Measurements from ENCODE around the gene EFNA2. TPM values are rescaled to one million over a fixed set of nuclear protein-coding genes. Genes with fewer than 3 reads are reported as not detected.

Gene EFNA2
- total RNA-seq, 1 donor from 2014 or later = 3.8 TPM

DNA sequence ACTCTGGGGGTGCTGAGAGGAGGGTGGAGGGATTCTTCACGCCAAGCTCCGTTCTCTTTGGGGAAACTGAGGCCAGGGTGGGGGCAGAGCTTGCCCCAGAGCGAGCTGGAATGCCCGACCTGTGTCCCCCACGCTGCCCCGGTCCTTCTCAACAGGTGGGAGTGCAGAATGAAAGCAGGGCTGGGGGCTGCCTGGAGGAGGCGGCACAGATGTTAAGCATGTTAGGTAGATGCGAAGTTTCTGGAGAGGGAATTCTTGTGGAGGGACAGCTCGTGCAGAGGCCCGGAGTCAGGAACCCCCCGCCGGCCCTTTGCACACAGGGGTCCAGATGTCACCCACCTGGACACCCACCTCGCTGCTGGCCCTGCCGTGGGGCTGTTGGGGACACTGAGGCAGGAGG, 9.0 kb downstream of the EFNA2 start:
- Mint-ChIP-seq H3K9me3 (ENCODE audit: unreplicated experiment) (no peaks in the 10 kb centered on the region), H3K4me1 (ENCODE audit: unreplicated experiment) (no peaks in the 10 kb centered on the region), H3K27me3 (ENCODE audit: unreplicated experiment) (no peaks in the 10 kb centered on the region), H3K27ac (ENCODE audit: unreplicated experiment) (no peak overlapping the region), H3K36me3 (ENCODE audit: unreplicated experiment) (no peaks in the 10 kb centered on the region), H3K4me3 (ENCODE audit: unreplicated experiment) (no peak overlapping the region)
- TF ChIP-seq, protein P1, sequence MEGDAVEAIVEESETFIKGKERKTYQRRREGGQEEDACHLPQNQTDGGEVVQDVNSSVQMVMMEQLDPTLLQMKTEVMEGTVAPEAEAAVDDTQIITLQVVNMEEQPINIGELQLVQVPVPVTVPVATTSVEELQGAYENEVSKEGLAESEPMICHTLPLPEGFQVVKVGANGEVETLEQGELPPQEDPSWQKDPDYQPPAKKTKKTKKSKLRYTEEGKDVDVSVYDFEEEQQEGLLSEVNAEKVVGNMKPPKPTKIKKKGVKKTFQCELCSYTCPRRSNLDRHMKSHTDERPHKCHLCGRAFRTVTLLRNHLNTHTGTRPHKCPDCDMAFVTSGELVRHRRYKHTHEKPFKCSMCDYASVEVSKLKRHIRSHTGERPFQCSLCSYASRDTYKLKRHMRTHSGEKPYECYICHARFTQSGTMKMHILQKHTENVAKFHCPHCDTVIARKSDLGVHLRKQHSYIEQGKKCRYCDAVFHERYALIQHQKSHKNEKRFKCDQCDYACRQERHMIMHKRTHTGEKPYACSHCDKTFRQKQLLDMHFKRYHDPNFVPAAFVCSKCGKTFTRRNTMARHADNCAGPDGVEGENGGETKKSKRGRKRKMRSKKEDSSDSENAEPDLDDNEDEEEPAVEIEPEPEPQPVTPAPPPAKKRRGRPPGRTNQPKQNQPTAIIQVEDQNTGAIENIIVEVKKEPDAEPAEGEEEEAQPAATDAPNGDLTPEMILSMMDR (IDR thresholded peaks at IDR 0.05) = no peak
- no peak for DNase-seq (ENCODE audit: extremely low spot score, unreplicated experiment)

DNA sequence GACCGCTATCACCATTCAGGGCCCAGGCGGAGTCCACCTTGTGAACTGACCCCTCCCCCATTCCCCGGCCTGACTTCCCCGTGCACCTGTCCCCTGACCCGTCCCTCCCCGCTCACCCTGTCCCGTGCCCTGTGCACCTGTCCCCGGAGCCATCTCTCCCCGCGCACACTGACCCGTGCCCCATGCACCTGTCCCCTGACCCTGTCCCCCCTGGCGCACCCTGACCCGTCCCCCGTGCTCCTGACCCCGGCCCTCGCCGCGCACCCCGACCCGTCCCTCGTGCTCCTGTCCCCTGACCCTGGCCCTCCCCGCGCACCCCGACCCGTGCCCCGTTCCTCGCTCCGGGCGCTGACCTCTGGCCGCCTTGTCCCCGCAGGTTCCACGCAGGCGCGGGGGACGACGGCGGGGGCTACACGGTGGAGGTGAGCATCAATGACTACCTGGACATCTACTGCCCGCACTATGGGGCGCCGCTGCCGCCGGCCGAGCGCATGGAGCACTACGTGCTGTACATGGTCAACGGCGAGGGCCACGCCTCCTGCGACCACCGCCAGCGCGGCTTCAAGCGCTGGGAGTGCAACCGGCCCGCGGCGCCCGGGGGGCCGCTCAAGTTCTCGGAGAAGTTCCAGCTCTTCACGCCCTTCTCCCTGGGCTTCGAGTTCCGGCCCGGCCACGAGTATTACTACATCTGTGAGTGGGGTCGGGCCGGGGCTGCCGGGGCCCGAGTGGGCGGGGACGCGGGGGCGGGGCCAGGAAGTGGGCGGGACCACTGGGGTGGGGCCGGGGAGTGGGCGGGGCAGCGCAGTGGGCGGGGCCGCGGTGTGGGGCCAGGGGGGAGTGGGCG, 9.7 kb downstream of the EFNA2 start:
- Mint-ChIP-seq H3K4me3 (ENCODE audit: unreplicated experiment) (no peak overlapping the region), H3K4me1 (ENCODE audit: unreplicated experiment) (no peaks in the 10 kb centered on the region), H3K27ac (ENCODE audit: unreplicated experiment) (no peak overlapping the region), H3K27me3 (ENCODE audit: unreplicated experiment) (no peaks in the 10 kb centered on the region), H3K9me3 (ENCODE audit: unreplicated experiment) (no peaks in the 10 kb centered on the region), H3K36me3 (ENCODE audit: unreplicated experiment) (no peaks in the 10 kb centered on the region)
- no peak for DNase-seq (ENCODE audit: extremely low spot score, unreplicated experiment)
- TF ChIP-seq, protein P1 (IDR thresholded peaks at IDR 0.05) = no peak

DNA sequence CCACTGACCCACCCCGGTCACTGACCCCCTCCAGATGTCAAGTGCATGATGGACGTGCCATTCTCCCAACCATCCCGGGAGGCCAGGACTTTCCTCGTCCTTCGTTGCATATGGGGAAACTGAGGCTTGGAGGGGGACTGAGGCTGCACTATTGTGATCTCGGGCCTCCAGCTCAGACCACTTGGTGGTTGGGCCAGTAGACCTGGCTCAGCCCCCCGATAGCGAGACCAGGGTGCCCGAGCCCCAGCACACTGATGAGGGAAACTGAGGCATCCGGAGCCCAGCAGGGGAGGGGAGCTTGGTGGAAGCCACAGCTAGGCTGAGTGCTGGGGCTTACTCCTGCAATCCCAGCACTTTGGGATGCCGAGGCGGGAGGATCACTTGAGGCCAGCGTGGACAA, 10.4 kb downstream of the EFNA2 start:
- no peak overlapping the region for H3K4me3 Mint-ChIP-seq (ENCODE audit: unreplicated experiment)
- H3K27ac Mint-ChIP-seq (ENCODE audit: unreplicated experiment) = no peak overlapping the region
- no peak for DNase-seq (ENCODE audit: extremely low spot score, unreplicated experiment)
- no peaks in the 10 kb centered on the region for H3K9me3 Mint-ChIP-seq (ENCODE audit: unreplicated experiment)
- TF ChIP-seq, protein P1 (IDR thresholded peaks at IDR 0.05) = no peak
- no peaks in the 10 kb centered on the region for H3K36me3 Mint-ChIP-seq (ENCODE audit: unreplicated experiment)
- no peaks in the 10 kb centered on the region for H3K27me3 Mint-ChIP-seq (ENCODE audit: unreplicated experiment)
- no peaks in the 10 kb centered on the region for H3K4me1 Mint-ChIP-seq (ENCODE audit: unreplicated experiment)

DNA sequence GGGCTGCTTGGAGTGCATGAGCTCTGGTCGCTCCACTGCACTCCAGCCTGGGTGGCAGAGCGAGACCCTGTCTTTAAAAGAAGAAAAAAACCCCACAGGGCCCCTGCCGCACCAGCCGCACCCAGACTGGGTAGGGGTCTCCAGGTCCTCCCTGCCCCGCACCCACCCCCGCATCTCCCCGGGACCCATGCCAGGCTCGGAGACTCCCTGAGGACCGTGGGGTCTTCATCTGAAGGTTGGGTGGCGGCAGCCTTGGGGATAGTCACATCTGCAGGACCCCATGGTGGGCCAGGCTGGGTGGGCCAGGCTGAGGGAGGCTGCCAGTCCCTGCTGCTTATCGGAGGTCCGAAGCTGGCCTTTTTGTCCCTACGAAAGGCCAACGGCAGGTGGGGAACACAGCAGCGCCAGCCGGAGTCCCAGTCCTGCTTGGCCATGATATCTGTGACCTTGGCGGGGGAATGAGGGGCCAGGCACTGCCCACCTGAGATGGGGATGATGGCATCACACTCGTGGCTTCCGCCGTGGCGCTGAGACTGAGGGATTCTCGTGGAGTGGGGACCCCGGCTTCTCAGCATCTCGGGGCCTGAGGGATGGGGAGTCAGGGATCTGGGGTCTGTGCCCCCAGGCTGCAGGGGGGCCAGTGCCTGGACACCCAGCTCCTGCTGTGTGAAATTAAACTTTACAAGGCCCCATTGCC, 11.1 kb downstream of the EFNA2 start:
- TF ChIP-seq, protein P1 (IDR thresholded peaks at IDR 0.05) = no peak
- H3K27me3 Mint-ChIP-seq (ENCODE audit: unreplicated experiment) = no peaks in the 10 kb centered on the region
- H3K27ac Mint-ChIP-seq (ENCODE audit: unreplicated experiment) = no peak overlapping the region
- H3K4me3 Mint-ChIP-seq (ENCODE audit: unreplicated experiment) = no peak overlapping the region
- DNase-seq (ENCODE audit: extremely low spot score, unreplicated experiment) = no peak
- H3K9me3 Mint-ChIP-seq (ENCODE audit: unreplicated experiment) = no peaks in the 10 kb centered on the region
- H3K4me1 Mint-ChIP-seq (ENCODE audit: unreplicated experiment) = no peaks in the 10 kb centered on the region
- H3K36me3 Mint-ChIP-seq (ENCODE audit: unreplicated experiment) = no peaks in the 10 kb centered on the region

DNA sequence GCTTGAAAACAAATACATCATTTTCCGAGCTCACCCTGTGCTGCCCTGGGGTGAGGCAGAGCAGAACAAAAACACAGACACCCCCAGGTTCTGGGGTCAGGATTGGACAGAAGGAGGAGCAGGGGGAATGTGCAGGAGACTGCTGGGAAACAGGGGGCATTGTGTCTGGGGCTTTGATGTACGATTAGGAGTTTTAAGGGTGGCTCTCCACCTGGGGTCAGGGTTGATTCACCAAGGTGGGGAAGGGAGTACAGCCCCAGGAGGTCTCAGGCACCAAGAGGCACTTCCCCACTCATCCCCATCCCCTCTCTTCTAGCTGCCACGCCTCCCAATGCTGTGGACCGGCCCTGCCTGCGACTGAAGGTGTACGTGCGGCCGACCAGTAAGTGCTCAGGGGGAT, 12.6 kb downstream of the EFNA2 start:
- Mint-ChIP-seq H3K27ac (ENCODE audit: unreplicated experiment) (no peak overlapping the region), H3K36me3 (ENCODE audit: unreplicated experiment) (no peaks in the 10 kb centered on the region)

More for the DNA sequence above, 12.6 kb downstream of the EFNA2 start:
- TF ChIP-seq, protein P1 (IDR thresholded peaks at IDR 0.05) = no peak
- no peaks in the 10 kb centered on the region for H3K4me1 Mint-ChIP-seq (ENCODE audit: unreplicated experiment)
- no peak for DNase-seq (ENCODE audit: extremely low spot score, unreplicated experiment)
- no peak overlapping the region for H3K4me3 Mint-ChIP-seq (ENCODE audit: unreplicated experiment)
- H3K27me3 Mint-ChIP-seq (ENCODE audit: unreplicated experiment) = peaks cover 4% of the 10 kb centered on the region
- no peaks in the 10 kb centered on the region for H3K9me3 Mint-ChIP-seq (ENCODE audit: unreplicated experiment)

All from osteocyte (in vitro differentiated cells).